ENCODE measurements around the gene ALDOB. TPM values are rescaled to one million over a fixed set of nuclear protein-coding genes. Genes with fewer than 3 reads are reported as not detected.

Gene ALDOB
- polyA plus RNA-seq, 1 donor from 2014 or later, result not detected

DNA sequence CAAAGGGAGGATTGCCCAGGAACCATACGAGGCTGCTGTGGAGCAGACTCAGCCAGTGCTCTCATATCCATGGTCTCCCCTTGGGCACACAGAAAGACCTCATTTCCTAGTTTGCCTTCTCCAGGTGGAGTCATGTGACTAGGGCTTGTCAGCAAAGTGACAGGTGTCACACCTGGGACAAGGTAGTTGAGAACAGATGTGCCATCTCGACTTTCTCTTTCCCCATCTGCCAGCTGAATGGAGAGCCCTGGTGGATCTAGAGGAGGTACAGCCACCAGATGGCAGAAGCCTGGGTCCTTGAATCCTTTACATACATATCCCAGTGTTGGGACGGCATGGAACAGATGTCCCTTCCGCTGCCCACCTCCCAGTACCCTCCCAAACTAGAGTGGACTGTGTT is 42.9 kb upstream of the ALDOB start:
- no peaks in the 10 kb centered on the region for H3K9me2 ChIP-seq (ENCODE audit: insufficient read depth, low read length)

DNA sequence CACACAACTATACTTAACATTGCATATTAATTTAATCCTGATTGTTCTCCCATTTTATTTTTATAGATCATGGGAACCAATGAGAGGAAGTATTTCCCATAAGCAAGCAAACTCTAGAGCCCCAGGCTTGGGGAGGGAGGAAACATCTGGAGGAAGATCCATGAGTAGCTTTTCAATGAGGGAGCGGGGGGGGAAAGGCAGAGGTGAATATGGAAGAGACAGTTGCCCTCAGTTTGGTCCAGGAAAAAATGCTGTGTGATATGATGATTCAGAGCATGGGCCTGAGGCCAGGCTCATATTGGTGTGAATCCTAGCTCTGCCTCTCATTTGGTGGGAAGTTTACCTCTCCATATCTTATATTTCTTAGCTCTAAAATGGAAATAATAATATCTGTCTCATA is 42.2 kb upstream of the ALDOB start:
- H4K20me1 ChIP-seq (ENCODE audit: insufficient read depth), result no peaks in the 10 kb centered on the region
- no peaks in the 10 kb centered on the region for H3K9me2 ChIP-seq (ENCODE audit: insufficient read depth, low read length)
- no peaks in the 10 kb centered on the region for H3F3A ChIP-seq (ENCODE audit: insufficient read depth, low read length, poor library complexity, severe bottlenecking)
- no peak overlapping the region for H3K9ac ChIP-seq (ENCODE audit: low read length)
- H3K27me3 ChIP-seq (ENCODE audit: insufficient read depth, low read depth, low read length), result no peaks in the 10 kb centered on the region
- H3K27ac ChIP-seq (ENCODE audit: low read length), result no peak overlapping the region
- no peak overlapping the region for H3K4me2 ChIP-seq (ENCODE audit: low read length)
- no peak for TF ChIP-seq MXI1 (conservative IDR thresholded peaks at IDR 0.05; ENCODE audit: poor library complexity, severe bottlenecking)
- no peak for TF ChIP-seq RAD21 (conservative IDR thresholded peaks at IDR 0.05)
- no peak for TF ChIP-seq SMC3 (conservative IDR thresholded peaks at IDR 0.05; ENCODE audit: poor library complexity)
- no peak for TF ChIP-seq EP300 (conservative IDR thresholded peaks at IDR 0.05; ENCODE audit: poor library complexity, severe bottlenecking)
- TF ChIP-seq, protein P1, sequence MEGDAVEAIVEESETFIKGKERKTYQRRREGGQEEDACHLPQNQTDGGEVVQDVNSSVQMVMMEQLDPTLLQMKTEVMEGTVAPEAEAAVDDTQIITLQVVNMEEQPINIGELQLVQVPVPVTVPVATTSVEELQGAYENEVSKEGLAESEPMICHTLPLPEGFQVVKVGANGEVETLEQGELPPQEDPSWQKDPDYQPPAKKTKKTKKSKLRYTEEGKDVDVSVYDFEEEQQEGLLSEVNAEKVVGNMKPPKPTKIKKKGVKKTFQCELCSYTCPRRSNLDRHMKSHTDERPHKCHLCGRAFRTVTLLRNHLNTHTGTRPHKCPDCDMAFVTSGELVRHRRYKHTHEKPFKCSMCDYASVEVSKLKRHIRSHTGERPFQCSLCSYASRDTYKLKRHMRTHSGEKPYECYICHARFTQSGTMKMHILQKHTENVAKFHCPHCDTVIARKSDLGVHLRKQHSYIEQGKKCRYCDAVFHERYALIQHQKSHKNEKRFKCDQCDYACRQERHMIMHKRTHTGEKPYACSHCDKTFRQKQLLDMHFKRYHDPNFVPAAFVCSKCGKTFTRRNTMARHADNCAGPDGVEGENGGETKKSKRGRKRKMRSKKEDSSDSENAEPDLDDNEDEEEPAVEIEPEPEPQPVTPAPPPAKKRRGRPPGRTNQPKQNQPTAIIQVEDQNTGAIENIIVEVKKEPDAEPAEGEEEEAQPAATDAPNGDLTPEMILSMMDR (IDR thresholded peaks at IDR 0.05; ENCODE audit: poor library complexity, severe bottlenecking), result no peak
- TF ChIP-seq, protein P2, sequence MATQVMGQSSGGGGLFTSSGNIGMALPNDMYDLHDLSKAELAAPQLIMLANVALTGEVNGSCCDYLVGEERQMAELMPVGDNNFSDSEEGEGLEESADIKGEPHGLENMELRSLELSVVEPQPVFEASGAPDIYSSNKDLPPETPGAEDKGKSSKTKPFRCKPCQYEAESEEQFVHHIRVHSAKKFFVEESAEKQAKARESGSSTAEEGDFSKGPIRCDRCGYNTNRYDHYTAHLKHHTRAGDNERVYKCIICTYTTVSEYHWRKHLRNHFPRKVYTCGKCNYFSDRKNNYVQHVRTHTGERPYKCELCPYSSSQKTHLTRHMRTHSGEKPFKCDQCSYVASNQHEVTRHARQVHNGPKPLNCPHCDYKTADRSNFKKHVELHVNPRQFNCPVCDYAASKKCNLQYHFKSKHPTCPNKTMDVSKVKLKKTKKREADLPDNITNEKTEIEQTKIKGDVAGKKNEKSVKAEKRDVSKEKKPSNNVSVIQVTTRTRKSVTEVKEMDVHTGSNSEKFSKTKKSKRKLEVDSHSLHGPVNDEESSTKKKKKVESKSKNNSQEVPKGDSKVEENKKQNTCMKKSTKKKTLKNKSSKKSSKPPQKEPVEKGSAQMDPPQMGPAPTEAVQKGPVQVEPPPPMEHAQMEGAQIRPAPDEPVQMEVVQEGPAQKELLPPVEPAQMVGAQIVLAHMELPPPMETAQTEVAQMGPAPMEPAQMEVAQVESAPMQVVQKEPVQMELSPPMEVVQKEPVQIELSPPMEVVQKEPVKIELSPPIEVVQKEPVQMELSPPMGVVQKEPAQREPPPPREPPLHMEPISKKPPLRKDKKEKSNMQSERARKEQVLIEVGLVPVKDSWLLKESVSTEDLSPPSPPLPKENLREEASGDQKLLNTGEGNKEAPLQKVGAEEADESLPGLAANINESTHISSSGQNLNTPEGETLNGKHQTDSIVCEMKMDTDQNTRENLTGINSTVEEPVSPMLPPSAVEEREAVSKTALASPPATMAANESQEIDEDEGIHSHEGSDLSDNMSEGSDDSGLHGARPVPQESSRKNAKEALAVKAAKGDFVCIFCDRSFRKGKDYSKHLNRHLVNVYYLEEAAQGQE (IDR thresholded peaks at IDR 0.05; ENCODE audit: borderline replicate concordance), result no peak
- no peak for TF ChIP-seq POLR2AphosphoS5 (IDR thresholded peaks at IDR 0.05)
- no peak for TF ChIP-seq TAF1 (IDR thresholded peaks at IDR 0.05; ENCODE audit: low read depth)
- TF ChIP-seq EZH2 (IDR thresholded peaks at IDR 0.05; ENCODE audit: borderline replicate concordance, insufficient read depth, low read length, poor library complexity, severe bottlenecking), result no peak
- no peak overlapping the region for H2AFZ ChIP-seq (ENCODE audit: low read depth, low read length)
- H3K79me2 ChIP-seq (replicated peaks; ENCODE audit: insufficient read depth, low read length), result no peaks in the 10 kb centered on the region
- no peak overlapping the region for H3K4me3 ChIP-seq (ENCODE audit: low read length)
- peaks cover 10% of the 10 kb centered on the region for H3K36me3 ChIP-seq (ENCODE audit: insufficient read depth, low read length)
- no peaks in the 10 kb centered on the region for H3K9me3 ChIP-seq (ENCODE audit: low read length)

More for the DNA sequence above, 42.9 kb upstream of the ALDOB start:
- no peaks in the 10 kb centered on the region for H3K27me3 ChIP-seq (ENCODE audit: insufficient read depth, low read depth, low read length)
- no peaks in the 10 kb centered on the region for H3K79me2 ChIP-seq (replicated peaks; ENCODE audit: insufficient read depth, low read length)
- no peaks in the 10 kb centered on the region for H3K9me3 ChIP-seq (ENCODE audit: low read length)
- no peaks in the 10 kb centered on the region for H3F3A ChIP-seq (ENCODE audit: insufficient read depth, low read length, poor library complexity, severe bottlenecking)
- H3K27ac ChIP-seq (ENCODE audit: low read length), result no peak overlapping the region
- H2AFZ ChIP-seq (ENCODE audit: low read depth, low read length), result no peak overlapping the region
- no peak for TF ChIP-seq SMC3 (conservative IDR thresholded peaks at IDR 0.05; ENCODE audit: poor library complexity)
- TF ChIP-seq, protein P1 (IDR thresholded peaks at IDR 0.05; ENCODE audit: poor library complexity, severe bottlenecking), result no peak
- TF ChIP-seq RAD21 (conservative IDR thresholded peaks at IDR 0.05), result no peak
- TF ChIP-seq TAF1 (IDR thresholded peaks at IDR 0.05; ENCODE audit: low read depth), result no peak
- TF ChIP-seq, protein P2 (IDR thresholded peaks at IDR 0.05; ENCODE audit: borderline replicate concordance), result no peak
- no peak for TF ChIP-seq POLR2AphosphoS5 (IDR thresholded peaks at IDR 0.05)
- TF ChIP-seq EP300 (conservative IDR thresholded peaks at IDR 0.05; ENCODE audit: poor library complexity, severe bottlenecking), result no peak
- TF ChIP-seq EZH2 (IDR thresholded peaks at IDR 0.05; ENCODE audit: borderline replicate concordance, insufficient read depth, low read length, poor library complexity, severe bottlenecking), result no peak
- TF ChIP-seq MXI1 (conservative IDR thresholded peaks at IDR 0.05; ENCODE audit: poor library complexity, severe bottlenecking), result no peak
- no peak overlapping the region for H3K4me3 ChIP-seq (ENCODE audit: low read length)
- H4K20me1 ChIP-seq (ENCODE audit: insufficient read depth), result no peaks in the 10 kb centered on the region
- H3K9ac ChIP-seq (ENCODE audit: low read length), result no peak overlapping the region
- peaks cover 10% of the 10 kb centered on the region for H3K36me3 ChIP-seq (ENCODE audit: insufficient read depth, low read length)
- H3K4me2 ChIP-seq (ENCODE audit: low read length), result no peak overlapping the region

Data from neural cell (in vitro differentiated cells).